Gastroesophageal sphincter (tissue), 3 donors: ENCODE results near the gene IFNG.

ENCODE experiments used
- CTCF ChIP-seq, 4 experiments: fragments of 200-600 bp in 2 of 4; fragments of 450-650 bp in 2 of 4; sonication (generic) in 1 of 4; IDR thresholded peaks; one replicate each; pipeline ENCODE4 v1.5.1; 2017 to 2019; ENCODE audit warnings: antibody characterized with exemption in 4 of 4, mild to moderate bottlenecking in 2 of 4, moderate library complexity in 2 of 4
- EP300 ChIP-seq: sonication (generic); formaldehyde crosslinking; IDR thresholded peaks from one replicate; pipeline ENCODE4 v1.6.1; 2017; ENCODE audit warnings: antibody characterized with exemption, mild to moderate bottlenecking
- POLR2A ChIP-seq, 2 donors: fragments of 450-650 bp; IDR thresholded peaks; one replicate each; pipeline ENCODE4 v1.6.1; 2017; ENCODE audit warnings: antibody characterized with exemption in 2 of 2, mild to moderate bottlenecking in 2 of 2, moderate library complexity in 1 of 2

GRCh38 chr12:68157380-68157779 lies 2.2 kb downstream of the IFNG start:
- TF ChIP-seq POLR2A (IDR thresholded peaks at IDR 0.05) (no peak), CTCF (IDR thresholded peaks at IDR 0.05) (no peak), EP300 (no peak)
